T-helper 1 cell (primary cell): Measurements from ENCODE around the gene SECISBP2L.
"Not testable (repeated sequence)": the region's sequence is repeated elsewhere in the genome, so short reads cannot be mapped to it uniquely, and the experiment has no call there.

Source experiments
- DNase-seq, 5 donors: peaks; one replicate each; pipeline ENCODE4 v3.0.0-alpha.2; 2012 to 2020

Gene SECISBP2L

DNA sequence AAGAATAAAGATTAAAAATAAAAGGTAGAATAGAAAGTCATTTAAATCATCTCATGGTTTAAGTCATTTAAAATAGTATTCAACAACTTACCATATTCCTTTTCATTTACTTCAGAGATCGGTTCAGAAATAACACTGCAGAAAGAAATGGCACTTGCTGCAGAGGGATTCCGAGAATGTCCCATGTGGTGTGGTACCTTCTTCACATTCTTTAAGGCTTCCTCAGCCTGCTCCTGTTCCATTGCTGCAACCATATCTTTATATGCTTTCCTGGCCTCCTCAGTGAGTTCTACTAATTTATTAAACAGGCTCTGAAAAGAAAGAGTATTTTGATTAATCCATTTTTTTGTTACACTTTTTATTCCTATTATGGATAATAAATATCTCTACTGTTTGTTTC, 50.0 kb downstream of the SECISBP2L start:
- DNase-seq, result no peak

DNA sequence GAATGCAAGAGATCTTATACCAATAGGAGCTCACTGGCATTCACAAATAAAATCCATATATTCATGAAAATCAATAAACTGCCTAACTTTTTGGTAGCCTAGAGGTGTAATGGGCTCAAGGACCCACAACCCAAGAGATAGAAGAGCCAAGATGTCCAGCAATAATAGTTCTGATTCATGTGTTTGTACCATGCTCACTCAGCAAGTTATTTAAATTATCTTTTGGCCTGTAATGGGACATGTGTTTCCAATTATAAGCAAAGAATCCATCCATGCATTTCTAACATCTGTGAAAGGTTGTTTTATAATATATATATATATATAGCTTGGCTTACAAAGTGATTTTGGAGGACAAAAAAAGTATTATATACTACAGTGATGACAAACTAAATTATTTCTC, 52.9 kb downstream of the SECISBP2L start:
- no peak for DNase-seq

DNA sequence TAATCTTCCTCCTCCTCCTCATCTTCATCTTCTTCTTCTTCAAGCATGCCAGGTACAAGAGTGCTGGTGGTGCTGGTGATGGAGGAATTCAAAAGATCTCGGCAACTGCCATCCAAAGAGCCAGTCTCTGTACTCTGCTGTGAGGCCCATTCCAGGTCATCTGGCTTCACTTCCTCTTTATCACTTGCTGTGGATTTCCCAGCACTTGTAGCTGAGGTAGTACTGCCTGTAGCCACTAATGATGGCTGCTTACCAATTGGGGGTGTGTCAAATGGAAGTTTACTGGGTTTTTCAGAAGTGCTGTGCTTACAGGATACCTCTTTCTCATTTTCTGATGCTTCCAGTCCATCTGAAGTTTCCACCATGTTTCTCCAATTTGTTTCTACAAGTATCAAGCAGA, 53.7 kb downstream of the SECISBP2L start:
- DNase-seq, result no peak

DNA sequence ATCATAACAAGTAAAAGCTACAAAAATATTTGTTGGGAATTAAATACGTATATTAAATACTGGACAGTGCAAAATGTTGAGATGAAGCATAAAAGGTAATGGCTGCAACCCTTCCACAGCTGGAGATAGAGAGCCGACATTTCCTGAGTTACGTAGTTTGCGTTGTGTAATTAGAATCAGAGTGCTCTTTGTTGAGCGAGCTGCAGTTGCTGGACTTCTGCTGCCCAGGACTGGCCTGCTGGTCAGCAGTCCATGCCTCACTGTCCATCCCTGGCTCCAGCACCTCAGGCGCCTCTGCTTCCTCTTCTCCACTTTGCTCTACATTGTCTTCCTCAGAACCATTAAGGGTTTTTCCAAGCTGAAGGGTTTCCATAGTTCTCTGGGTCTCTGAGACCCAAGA, 54.1 kb downstream of the SECISBP2L start:
- DNase-seq, result no peak

DNA sequence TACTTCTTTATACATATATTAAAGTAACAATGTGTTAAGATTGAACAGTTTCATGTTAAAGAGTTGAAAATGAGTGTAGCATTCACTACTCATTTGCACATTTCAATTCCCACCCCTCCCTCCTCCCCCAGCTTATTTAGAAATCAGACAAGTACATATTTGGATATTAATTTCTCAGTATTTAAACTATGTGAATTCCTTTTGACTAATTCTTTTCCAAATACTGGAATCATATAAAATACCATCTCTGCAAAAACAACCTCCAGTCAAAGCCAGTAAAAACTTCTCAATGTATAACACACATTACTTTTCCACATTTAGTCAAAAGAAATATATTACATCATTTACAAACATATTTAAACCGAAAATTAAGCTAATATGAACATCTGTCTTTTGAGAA, 57.1 kb downstream of the SECISBP2L start:
- no peak for DNase-seq

DNA sequence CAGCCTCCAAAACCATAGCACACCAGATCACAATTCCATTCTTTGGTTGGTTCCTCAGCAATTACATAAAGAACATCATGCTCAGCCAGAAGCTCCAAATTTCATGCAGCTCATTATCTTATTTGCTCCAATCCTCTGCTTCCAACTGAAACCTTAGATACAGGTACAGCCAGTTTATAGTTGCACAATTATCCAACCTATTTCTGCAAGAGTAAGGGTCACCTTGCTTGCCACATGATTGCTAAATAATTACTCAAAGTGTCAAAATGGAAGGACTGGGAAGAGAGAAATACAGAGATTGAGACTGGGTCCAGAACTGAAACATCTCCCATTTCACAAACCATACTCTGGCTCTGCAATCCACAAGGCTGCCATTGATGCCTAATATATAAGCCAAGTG, 59.1 kb downstream of the SECISBP2L start:
- DNase-seq, result no peak

DNA sequence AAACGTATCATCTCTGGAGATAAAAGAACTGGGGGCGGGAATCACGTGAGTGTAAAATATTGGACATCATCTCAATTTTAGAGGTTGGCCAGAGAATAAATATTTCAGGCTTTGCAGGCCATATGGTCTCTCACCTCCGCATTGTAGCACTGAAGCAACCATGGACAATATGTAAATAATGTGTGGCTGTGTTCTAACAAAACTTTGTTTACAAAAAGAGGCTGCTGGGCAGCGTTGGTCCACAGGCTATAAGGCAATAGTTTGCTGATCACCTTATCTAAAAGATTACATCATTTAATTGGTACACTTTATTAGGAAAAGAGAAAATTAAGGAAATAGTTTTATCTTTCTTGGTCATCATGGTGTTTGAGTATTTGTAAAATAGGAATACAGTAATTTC, 60.0 kb downstream of the SECISBP2L start:
- no peak for DNase-seq

DNA sequence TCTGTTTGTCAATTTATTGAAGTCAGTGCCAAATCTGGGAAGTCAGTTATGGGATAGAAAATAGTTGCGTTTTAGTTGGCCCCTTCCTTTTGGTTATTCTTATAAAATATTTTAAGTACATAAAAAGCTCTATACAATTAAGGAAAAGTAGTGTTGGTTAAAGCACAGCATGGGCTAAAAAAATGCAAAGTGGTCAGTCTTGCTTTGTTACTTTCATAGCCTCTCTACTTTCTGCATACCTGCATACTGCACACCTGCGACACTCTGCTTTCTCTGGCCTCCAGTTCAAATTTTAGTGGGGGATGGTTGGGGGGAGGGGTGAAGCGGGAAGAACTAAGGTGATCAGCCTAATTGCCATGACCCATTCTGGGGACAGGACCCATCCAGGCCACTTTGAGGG, 60.7 kb downstream of the SECISBP2L start:
- no peak for DNase-seq

DNA sequence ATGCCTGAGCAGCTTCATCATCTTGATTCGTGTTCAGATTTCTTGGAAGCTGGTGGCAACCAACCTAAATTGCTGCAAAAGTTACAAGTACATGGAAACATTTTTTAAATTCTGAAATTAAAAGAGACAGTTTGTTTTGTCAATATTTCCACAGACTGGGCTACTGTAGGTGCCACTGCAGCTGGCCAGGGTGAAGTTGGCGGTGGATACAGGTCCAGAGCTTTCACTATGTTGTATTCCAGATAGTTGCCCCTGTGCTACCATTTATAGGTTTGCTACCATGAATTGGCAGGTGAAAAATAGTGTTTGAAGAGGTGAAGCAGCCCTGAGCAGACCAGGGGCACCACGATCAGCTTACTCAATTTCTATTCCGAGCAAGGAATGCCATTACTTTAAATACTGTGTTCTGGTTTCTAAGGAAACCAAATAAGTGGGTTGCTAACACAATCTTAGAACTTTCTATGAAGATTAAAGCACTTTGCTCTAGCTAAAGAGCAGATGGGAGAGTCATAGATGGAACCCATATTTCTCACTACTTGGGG, 61.4 kb downstream of the SECISBP2L start:
- no peak for DNase-seq

DNA sequence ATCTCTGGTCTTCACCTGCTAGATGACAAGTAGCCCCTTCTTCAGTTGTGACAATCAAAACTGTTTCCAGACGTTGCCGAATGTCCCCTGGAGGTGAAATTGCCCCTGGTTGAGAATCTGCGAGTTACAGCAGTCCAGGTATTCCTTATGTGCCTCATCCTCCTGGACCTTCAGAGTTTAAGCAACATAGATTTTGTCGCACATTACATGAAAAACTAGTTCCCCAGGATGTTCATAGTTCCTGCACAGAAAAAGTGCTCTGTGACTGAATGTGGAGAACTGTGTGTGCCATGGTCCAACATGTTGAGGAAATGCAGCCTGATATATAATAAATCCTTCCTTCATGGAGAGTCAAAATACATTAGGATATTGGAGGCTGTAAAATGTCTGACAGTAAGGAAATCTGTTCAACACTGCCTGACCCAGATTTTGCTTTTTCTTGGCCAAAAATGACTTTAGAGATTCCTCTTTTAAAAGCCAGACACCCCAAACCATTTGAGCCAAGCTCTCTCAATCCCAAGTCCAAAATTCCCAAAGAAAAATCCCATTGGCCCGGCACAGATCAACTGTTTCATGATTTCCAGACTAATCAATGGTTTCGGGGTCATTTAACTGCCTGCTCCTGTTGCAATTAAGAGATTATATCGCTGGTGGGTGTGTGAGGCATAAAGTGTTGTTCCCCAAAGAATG, 62.1 kb downstream of the SECISBP2L start:
- no peak for DNase-seq

DNA sequence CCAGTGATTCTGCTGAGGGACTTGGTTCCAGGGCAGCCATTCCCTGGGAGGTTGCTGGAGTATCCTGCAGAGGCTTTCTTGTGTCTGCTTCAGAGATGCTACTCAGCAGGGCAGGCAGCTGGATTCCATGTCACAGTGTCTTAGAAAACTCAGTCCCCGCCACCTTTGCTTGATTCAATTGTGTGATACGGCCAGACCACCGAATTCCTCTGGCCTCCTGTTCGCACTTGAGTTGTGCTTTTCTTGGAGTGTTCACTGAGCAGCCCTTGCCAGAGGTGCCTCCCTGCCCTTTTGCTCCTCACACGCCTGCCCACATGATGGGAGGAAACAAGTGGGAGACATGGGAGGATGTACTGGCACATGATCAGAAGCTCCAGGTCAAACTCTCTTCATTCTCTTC, 62.9 kb downstream of the SECISBP2L start:
- no peak for DNase-seq

DNA sequence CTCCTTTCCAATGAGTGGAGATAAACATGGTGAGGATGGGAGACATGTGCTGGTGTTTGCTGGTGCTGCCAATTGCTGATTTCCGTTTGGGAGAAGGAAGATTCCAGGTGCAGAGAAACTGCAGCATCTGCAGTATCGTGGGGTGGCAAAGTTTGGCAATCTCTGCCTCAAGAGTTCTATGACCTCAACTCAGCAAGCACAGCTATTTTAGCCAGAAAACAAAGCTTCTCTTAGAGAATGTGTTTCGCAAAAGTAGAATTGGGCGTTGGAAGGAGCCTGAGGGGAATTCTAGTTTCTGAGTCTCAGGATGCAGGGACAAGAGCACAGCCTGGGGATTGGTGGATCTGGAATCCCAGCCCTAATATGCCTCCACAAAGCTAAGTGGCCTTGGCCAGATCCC, 64.3 kb downstream of the SECISBP2L start:
- no peak for DNase-seq

DNA sequence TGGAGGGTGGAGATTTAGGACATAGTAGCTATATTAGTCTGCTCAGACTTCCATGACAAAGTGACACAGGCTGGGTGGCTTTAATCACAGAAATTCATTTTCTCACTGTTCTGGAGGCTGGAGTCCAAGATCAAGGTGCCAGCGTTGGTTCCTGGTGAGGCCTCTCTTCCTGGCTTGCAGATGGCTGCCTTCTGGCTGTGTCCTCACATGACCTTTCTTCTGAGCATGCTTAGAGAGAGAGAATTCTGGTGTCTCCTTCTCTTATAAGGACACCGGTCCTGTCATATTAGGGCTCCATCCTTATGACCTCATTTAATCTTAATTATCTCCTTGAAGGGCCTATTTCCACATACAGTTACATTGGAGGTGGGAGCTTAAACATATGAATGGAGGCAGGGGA, 67.6 kb downstream of the SECISBP2L start:
- no peak for DNase-seq

DNA sequence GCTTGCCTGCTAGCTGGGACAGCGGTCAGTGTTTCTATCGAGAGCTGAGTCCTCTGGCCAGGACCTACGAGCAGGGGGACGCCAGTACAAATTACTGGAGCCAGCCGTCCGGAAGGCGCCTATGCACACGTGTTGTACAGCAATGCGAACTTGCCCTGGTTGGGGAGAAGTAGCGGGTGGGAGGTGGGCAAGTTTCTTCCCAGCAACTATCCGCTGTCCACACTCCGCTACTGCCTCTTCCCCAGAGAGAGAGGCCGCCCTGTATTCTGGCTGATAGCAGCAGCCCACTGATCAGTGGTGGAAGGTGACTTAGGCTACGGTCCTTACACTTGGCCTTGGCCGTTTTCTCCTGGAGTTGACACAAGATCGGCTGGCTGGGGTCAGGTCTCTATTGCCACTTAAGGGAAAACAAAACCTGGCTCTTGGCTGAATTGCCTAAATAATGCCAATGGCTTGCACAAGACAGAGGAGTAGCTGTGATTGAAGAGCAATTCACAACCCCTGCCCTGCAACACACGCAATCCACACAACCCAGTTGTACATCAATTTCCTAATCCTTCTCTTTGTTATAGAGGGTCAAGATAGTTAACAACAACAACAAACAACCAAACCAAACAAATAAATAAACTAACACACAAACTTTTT, 69.7 kb downstream of the SECISBP2L start:
- DNase-seq, result no peak

DNA sequence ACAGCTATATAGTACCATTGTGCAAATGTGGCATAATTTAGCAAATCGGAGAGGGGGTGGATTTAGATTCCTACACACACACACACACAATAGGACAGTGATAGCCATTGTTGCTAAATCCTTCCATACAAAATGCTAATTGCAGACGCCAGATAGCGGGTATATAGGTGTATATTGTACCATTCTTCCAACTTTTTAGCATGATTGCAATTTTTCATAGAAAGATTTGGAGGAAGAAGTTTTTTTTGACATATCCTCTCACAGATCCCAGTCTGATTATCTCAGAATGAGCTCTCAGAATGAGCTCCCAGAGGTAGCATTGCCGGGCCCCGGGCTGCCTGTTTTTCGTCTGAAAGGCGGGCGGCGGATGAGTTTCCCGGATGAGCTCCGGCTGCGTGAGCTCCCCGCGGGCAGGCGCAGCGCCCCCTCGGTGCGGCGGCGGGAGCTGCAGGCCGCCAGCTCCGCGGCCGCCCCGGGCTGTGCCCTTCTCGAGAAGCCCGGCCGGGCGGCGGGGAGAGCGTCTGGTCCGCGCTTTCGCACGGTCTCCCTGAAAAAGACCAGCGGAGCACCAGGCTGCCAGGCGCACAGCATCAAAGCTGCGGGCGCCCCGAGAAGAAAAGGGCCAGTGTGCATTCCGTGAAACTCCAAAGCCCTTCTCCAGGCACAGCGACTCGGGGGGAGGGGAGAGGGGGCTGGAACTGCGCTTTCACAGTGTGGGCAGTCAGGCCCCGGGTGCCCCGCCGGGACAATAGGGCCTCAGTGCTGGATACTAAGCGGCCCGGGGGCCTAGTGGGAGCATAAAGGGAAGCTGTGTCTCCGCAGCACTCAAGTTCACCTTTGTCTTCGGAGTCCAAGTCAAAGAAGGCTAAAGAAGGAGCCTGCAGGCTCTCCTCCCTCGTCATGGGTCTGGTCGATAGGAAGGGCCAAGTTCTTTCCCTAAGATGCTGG, 70.5 kb downstream of the SECISBP2L start:
- peak; percentile 26 to 77 (median 52) for DNase-seq

DNA sequence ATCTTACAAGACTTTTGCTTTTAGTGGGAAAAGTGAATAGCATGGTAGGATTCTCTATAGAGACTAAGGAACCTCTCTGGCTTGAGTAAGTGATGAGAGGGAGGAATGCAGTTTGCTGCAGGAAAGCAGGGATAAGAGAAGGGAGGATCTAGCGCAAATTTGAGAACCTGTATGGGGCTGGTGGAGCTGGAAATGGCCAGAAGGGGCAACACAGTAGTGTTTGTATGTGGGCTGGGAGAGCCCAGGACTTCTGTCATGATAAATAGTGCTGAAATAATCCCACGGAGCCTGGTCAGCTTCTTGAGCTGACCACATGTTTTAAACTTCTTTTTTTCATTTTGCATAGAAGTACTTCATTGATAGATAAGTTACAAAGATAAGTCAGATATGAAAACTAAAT, 71.4 kb downstream of the SECISBP2L start:
- DNase-seq, result no peak

DNA sequence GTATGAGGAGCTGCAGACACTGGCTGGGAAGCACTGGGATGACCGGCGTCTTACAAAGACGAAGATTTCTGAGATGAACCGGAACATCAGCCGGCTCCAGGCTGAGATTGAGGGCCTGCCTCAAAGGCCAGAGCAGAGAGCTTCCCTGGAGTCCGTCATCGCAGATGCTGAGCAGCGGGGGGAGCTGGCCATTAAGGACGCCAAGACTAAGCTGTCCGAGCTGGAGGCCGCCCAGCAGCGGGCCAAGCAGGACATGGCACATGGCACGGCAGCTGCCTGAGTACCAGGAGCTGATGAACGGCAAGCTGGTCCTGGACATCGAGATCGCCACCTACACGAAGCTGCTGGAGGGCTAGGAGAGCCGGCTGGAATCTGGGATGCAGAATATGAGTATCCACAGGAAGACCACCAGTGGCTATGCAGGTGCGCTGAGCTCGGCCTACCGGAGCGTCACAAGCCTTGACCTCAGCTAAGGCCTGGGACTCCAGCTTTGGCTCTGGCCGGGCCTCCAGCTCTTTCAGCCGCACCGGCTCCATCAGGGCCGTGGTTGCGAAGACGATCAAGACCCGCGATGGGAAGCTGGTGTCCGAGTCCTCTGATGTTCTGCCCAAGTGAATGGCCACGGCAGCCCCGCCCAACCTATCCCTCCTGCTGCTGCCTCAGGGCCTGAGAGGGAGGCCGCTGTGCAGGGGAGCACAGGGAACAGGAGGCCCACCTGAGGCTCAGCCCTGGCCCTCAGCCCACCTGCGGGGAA, 73.3 kb downstream of the SECISBP2L start:
- no peak for DNase-seq

DNA sequence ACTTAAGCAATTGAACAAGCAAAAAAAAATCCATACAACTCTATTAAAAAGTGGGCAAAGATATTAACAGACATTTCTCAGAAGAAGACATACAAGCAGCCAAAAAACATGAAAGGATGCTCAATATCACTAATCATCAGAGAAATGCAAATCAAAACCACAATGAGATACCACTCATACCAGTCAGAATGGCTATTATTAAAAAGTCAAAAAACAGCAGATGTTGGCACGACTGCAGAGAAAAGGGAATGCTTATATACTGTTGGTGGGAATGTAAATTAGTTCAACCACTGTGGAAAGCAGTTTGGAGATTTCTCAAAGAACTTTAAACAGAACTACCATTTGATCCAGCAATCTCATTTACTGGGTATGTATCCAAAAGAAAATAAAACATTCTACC, 75.3 kb downstream of the SECISBP2L start:
- DNase-seq, result not testable (repeated sequence)

DNA sequence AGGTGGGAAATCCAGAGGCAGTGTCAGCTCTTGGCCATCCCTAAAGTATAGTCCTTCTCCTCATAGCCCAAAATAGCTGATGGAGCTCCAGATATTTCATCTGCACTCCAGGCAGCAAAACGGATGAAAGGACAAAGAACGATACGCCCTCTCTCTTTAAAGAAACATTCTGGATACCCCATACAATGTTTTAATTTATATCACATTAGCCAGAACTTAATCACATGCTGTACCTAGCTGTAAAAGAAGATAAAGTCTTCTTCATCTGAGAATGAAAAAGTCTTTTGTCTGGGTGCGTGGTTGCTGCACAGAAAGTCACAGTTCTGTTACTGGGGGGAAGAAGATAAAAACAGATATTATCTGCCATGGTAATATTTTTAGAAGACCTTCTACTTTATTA, 78.2 kb downstream of the SECISBP2L start:
- DNase-seq, result no peak

DNA sequence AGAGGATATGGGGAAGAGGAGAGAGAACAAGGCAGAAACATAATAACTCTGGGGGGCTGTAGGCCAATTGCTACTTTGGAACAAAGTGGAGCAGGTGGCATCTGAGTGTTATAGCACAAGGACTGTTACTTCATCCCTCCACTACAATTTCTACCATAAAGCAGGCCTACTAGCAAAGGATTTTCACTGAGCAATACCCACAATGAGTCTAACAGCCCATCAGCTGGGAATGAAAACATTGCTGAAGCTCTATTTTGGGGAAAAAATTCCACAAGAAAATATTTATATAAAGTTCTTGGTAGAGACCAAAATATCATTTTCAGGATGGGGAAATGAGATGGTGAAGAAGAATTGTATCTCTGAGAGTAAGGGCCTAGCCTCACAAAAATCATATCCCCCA, 78.9 kb downstream of the SECISBP2L start:
- no peak for DNase-seq

DNA sequence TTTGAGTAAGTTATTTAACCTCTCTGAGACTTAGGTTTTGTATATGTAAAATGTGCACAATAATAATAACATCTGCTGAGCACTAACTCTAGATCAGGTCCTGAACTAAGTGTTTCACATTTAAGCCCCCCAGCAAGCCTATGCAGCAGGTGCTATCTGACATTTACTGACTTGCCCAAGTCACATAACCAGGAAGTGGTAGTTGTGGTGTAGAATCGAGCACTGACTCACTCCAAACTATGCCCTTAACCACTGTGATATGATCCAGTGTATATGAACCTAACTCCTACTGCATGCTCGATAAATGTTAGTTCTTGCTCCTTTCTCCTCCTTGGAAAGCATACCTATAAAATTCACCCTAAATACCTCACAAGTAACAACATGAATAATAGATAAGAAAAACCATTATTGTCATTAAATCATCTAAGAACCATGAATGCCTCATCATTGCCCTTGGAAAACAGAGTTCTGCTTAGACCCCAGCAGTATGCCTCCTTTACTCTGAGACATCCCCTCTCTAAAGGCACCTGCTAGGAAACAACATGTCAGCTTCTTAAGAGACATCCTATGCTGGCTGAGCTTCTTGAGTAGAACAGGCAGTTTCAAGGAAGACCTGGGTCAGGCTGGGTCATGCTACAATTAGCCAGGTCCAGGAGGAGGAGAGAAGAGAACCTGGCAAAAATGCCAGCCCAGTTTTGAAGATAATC, 79.5 kb downstream of the SECISBP2L start:
- peak in 1 of 5 donors; percentile 82 for DNase-seq

DNA sequence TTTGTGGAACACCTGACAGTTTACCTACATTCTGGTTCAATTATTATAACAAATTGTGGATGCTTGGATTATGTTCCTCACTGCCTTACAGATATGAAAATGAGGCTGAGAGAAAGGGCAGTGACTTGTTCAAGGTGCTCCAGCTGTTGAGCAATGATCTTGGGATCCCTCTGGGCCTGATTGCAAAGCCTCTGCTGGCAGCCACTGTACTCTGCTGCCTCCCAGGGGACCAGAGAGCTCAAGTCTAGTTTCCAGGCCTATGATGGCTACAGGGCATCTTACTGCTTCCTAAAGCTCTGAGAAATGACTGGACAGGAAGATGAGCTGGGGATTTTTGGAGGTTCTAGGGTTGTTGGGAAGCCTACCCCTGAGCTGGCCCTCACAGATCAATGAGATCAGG, 80.3 kb downstream of the SECISBP2L start:
- peak in 1 of 5 donors; percentile 39 for DNase-seq
